Measurements from ENCODE around the gene ARHGEF18.
"Not testable (repeated sequence)": the region's sequence is repeated elsewhere in the genome, so short reads cannot be mapped to it uniquely, and the experiment has no call there.

ARHGEF18 gene

DNA sequence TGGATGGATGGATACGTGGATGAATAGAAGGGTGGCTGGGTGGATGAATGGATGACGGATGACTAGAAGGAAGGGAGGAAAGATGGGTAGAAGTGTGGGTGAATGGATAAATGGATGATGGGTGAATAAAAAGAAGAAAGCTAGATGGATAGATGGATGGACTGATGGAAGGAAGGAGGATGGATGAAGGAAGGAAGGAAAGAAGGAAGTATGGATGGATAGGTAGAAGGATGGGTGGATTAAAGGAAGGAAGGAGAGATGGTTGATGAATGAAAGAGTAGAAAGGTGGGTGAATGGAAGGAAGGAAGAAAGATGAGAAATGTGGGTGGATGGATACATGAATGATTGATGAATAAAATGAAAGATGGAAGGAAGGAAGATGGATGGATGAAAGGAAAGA lies 14.5 kb downstream of the ARHGEF18 start:
- H3K36me3 ChIP-seq (ENCODE audit: control insufficient read depth in 5 of 5, insufficient read depth in 5 of 5, low read length in 5 of 5) = peaks cover 0 to 2% (median 0%) of the 10 kb centered on the region in 5 donors
- H3K4me3 ChIP-seq (ENCODE audit: low read depth in 1 of 5, low read length in 5 of 5) = no peak overlapping the region
- no peaks in the 10 kb centered on the region for H3K4me1 ChIP-seq (ENCODE audit: control insufficient read depth in 5 of 5, insufficient read depth in 5 of 5, low read length in 5 of 5)
- no peaks in the 10 kb centered on the region for H3K27me3 ChIP-seq (ENCODE audit: control insufficient read depth in 5 of 5, insufficient read depth in 4 of 5, low read length in 5 of 5)
- no peak overlapping the region for H3K9ac ChIP-seq (ENCODE audit: low read length in 5 of 5)
- H3K9me3 ChIP-seq (ENCODE audit: control insufficient read depth in 5 of 5, low read length in 5 of 5) = no peaks in the 10 kb centered on the region
- H3K27ac ChIP-seq (ENCODE audit: low read depth, low read length) = no peak overlapping the region

DNA sequence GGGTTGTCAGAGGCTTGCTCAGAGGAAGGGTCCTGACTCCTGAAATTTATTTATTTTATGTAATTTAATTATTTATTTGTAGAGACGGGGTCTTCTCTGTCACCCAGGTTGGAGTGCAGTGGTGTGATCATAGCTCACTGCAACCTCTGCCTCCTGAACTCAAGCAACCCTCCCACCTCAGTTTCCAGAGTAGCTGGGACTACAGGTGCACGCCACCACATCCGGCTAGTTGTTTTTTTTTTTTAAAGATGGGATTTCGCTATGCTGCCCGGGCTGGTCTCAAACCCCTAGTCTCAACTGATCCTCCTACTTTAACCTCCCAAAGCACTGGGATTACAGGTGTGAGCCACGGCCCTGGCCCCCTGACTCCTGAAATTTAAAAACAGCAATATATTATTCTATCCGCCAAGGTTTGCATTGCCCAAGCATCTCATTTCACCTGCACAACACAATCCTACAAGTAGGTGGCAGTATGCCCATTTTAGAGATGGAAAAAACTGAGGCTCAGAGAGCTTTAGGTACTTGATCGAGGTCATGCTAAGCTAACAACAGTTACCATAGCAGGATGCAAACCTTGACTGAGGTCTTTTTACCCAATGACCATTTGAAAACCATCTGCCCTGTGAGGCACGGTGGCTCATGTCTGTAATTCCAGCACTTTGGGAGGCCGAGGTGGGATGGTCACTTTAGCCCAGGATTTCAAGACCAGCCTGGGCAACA lies 18.1 kb downstream of the ARHGEF18 start:
- Histone ChIP-seq H3K4me3 (ENCODE audit: low read depth in 1 of 5, low read length in 5 of 5) (no peak overlapping the region), H3K9ac (ENCODE audit: low read length in 5 of 5) (no peak overlapping the region), H3K27ac (ENCODE audit: low read depth, low read length) (no peak overlapping the region), H3K4me1 (ENCODE audit: control insufficient read depth in 5 of 5, insufficient read depth in 5 of 5, low read length in 5 of 5) (no peaks in the 10 kb centered on the region), H3K9me3 (ENCODE audit: control insufficient read depth in 5 of 5, low read length in 5 of 5) (no peaks in the 10 kb centered on the region), H3K27me3 (ENCODE audit: control insufficient read depth in 5 of 5, insufficient read depth in 4 of 5, low read length in 5 of 5) (peaks cover 0 to 3% (median 0%) of the 10 kb centered on the region in 5 donors), H3K36me3 (ENCODE audit: control insufficient read depth in 5 of 5, insufficient read depth in 5 of 5, low read length in 5 of 5) (peaks cover 0 to 2% (median 0%) of the 10 kb centered on the region in 5 donors)

DNA sequence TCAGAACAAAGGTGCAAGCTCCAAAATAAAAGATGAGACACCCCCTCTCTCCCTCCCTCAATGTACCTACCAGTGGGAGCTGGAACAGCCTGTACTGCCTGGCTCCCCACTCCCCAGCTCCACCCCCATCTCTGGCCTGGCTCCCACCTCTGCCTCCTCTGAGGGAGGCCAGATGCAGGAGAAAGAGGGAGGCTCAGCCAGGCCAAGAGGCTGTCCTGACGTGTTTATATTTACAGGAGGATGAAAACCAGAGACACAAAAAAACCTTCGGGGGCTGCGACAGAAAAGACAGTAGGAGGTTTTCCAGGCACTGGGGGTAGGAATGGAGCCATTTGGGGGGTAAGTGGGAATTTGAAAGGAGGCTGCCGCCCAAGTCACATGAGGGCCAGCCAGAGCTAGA lies 19.7 kb downstream of the ARHGEF18 start:
- peaks cover 0 to 3% (median 0%) of the 10 kb centered on the region in 5 donors for H3K27me3 ChIP-seq (ENCODE audit: control insufficient read depth in 5 of 5, insufficient read depth in 4 of 5, low read length in 5 of 5)
- no peak overlapping the region for H3K4me3 ChIP-seq (ENCODE audit: low read depth in 1 of 5, low read length in 5 of 5)
- no peaks in the 10 kb centered on the region for H3K9me3 ChIP-seq (ENCODE audit: control insufficient read depth in 5 of 5, low read length in 5 of 5)
- H3K36me3 ChIP-seq (ENCODE audit: control insufficient read depth in 5 of 5, insufficient read depth in 5 of 5, low read length in 5 of 5) = peaks cover 0 to 2% (median 0%) of the 10 kb centered on the region in 5 donors
- H3K27ac ChIP-seq (ENCODE audit: low read depth, low read length) = peak overlapping the region; percentile 37
- H3K9ac ChIP-seq (ENCODE audit: low read length in 5 of 5) = no peak overlapping the region
- H3K4me1 ChIP-seq (ENCODE audit: control insufficient read depth in 5 of 5, insufficient read depth in 5 of 5, low read length in 5 of 5) = no peaks in the 10 kb centered on the region

DNA sequence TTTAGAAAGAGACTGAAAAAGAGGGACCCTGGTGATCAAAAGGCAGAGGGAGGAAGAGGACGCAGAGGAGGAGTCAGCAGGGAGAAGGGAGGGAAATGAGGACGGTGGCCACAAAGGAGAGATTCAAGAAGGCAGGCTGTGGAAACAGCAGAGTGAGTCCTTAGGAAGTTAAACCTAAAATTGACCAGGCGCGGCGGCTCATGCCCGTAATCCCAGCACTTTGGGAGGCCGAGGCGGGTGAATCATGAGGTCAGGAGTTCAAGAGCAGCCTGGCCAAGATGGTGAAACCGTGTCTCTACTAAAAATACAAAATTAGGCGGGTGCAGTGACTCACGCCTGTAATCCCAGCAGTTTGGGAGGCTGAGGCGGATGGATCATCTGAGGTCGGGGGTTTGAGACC lies 20.1 kb downstream of the ARHGEF18 start:
- H3K4me3 ChIP-seq (ENCODE audit: low read depth in 1 of 5, low read length in 5 of 5); H3K9me3 ChIP-seq (ENCODE audit: control insufficient read depth in 5 of 5, low read length in 5 of 5); H3K36me3 ChIP-seq (ENCODE audit: control insufficient read depth in 5 of 5, insufficient read depth in 5 of 5, low read length in 5 of 5); H3K4me1 ChIP-seq (ENCODE audit: control insufficient read depth in 5 of 5, insufficient read depth in 5 of 5, low read length in 5 of 5); H3K9ac ChIP-seq (ENCODE audit: low read length in 5 of 5); H3K27me3 ChIP-seq (ENCODE audit: control insufficient read depth in 5 of 5, insufficient read depth in 4 of 5, low read length in 5 of 5): not testable (repeated sequence)
- peak overlapping the region; percentile 37 for H3K27ac ChIP-seq (ENCODE audit: low read depth, low read length)

DNA sequence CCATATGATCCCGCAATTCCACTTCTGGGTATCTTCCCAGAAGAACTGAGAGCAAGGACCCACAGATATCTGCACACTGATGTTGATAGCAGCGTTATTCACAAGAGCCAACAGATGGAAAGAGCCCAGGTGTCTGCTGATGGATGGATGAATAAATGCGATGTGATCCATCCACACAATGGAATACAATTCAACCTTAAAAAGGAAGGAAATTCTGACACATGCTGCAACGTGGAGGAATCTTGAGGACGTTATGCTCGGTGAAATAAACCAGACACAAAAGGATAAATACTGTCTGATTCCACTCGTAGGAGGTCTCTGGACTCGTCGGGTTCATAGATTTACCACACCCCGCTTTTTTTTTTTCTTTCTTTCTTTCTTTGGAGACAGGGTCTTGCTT lies 21.8 kb downstream of the ARHGEF18 start:
- no peaks in the 10 kb centered on the region for H3K36me3 ChIP-seq (ENCODE audit: control insufficient read depth in 5 of 5, insufficient read depth in 5 of 5, low read length in 5 of 5)
- no peak overlapping the region for H3K9ac ChIP-seq (ENCODE audit: low read length in 5 of 5)
- H3K9me3 ChIP-seq (ENCODE audit: control insufficient read depth in 5 of 5, low read length in 5 of 5) = no peaks in the 10 kb centered on the region
- no peak overlapping the region for H3K4me3 ChIP-seq (ENCODE audit: low read depth in 1 of 5, low read length in 5 of 5)
- peaks cover 0 to 3% (median 0%) of the 10 kb centered on the region in 5 donors for H3K27me3 ChIP-seq (ENCODE audit: control insufficient read depth in 5 of 5, insufficient read depth in 4 of 5, low read length in 5 of 5)
- H3K27ac ChIP-seq (ENCODE audit: low read depth, low read length) = no peak overlapping the region
- H3K4me1 ChIP-seq (ENCODE audit: control insufficient read depth in 5 of 5, insufficient read depth in 5 of 5, low read length in 5 of 5) = no peaks in the 10 kb centered on the region

DNA sequence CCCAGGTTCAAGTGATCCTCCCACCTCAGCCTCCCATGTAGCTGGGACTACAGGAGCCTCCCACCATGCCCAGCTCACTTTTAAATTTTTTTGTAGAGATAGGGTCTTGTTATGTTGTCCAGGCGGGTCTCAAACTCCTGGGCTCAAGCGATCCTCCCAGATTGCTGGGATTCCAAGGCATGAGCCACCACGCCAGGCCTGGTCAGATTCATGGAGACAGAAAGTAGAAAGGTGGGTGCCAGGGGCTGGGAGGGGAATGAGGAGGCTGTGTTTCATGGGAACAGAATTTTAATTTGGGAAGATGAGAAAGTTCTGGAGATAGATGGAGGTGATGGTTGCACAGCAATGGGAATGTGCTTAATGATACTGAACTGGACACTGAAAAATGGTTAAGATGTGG lies 22.3 kb downstream of the ARHGEF18 start:
- H3K27me3 ChIP-seq (ENCODE audit: control insufficient read depth in 5 of 5, insufficient read depth in 4 of 5, low read length in 5 of 5) = peaks cover 0 to 3% (median 0%) of the 10 kb centered on the region in 5 donors
- H3K36me3 ChIP-seq (ENCODE audit: control insufficient read depth in 5 of 5, insufficient read depth in 5 of 5, low read length in 5 of 5) = no peaks in the 10 kb centered on the region
- H3K4me1 ChIP-seq (ENCODE audit: control insufficient read depth in 5 of 5, insufficient read depth in 5 of 5, low read length in 5 of 5) = no peaks in the 10 kb centered on the region
- H3K4me3 ChIP-seq (ENCODE audit: low read depth in 1 of 5, low read length in 5 of 5) = no peak overlapping the region
- H3K27ac ChIP-seq (ENCODE audit: low read depth, low read length) = no peak overlapping the region
- H3K9me3 ChIP-seq (ENCODE audit: control insufficient read depth in 5 of 5, low read length in 5 of 5) = no peaks in the 10 kb centered on the region
- no peak overlapping the region for H3K9ac ChIP-seq (ENCODE audit: low read length in 5 of 5)

DNA sequence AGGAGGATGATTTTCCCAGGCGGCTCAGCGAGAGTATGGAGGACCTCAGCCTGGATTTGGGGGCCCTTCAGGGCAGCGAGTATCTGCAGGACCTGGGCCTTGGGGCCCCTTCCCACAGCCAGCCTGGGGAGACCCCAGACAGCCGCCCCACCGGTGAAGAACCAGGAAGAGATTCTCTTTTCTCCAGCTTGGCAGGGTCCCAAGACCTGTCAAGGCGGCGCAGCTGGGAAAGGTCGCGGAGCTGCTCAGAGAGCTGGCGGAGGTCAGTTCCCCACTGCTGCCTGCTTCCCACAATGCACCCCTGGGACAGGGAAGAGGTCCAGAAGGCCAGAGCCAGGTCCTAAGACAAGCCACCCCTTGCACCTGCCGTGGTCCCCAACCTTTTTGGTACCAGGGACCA lies 24.1 kb downstream of the ARHGEF18 start:
- Histone ChIP-seq H3K4me1 (ENCODE audit: control insufficient read depth in 5 of 5, insufficient read depth in 5 of 5, low read length in 5 of 5) (no peaks in the 10 kb centered on the region), H3K4me3 (ENCODE audit: low read depth in 1 of 5, low read length in 5 of 5) (no peak overlapping the region), H3K9me3 (ENCODE audit: control insufficient read depth in 5 of 5, low read length in 5 of 5) (no peaks in the 10 kb centered on the region), H3K27me3 (ENCODE audit: control insufficient read depth in 5 of 5, insufficient read depth in 4 of 5, low read length in 5 of 5) (peaks cover 0 to 3% (median 0%) of the 10 kb centered on the region in 5 donors), H3K36me3 (ENCODE audit: control insufficient read depth in 5 of 5, insufficient read depth in 5 of 5, low read length in 5 of 5) (no peaks in the 10 kb centered on the region), H3K9ac (ENCODE audit: low read length in 5 of 5) (no peak overlapping the region), H3K27ac (ENCODE audit: low read depth, low read length) (no peak overlapping the region)

DNA sequence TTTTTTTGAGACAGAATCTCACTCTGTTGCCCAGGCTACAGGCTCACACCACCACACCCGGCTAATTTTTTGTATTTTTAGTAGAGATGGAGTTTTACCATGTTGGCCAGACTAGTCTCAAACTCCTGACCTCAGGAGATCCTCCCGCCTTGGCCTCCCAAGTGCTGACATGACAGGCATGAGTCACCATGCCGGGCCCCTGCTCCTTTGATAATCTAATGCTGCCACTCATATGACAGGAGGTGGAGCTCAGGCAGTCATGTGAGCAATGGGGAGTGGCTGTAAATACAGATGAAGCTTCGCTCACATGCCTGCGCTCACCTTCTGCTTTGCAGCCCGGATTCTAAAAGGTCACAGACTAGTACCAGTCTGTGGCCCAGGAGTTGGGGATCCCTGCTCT lies 25.1 kb downstream of the ARHGEF18 start:
- H3K4me1 ChIP-seq (ENCODE audit: control insufficient read depth in 5 of 5, insufficient read depth in 5 of 5, low read length in 5 of 5) = no peaks in the 10 kb centered on the region
- H3K9ac ChIP-seq (ENCODE audit: low read length in 5 of 5) = no peak overlapping the region
- no peaks in the 10 kb centered on the region for H3K36me3 ChIP-seq (ENCODE audit: control insufficient read depth in 5 of 5, insufficient read depth in 5 of 5, low read length in 5 of 5)
- H3K4me3 ChIP-seq (ENCODE audit: low read depth in 1 of 5, low read length in 5 of 5) = no peak overlapping the region
- H3K27ac ChIP-seq (ENCODE audit: low read depth, low read length) = no peak overlapping the region
- no peaks in the 10 kb centered on the region for H3K27me3 ChIP-seq (ENCODE audit: control insufficient read depth in 5 of 5, insufficient read depth in 4 of 5, low read length in 5 of 5)
- no peaks in the 10 kb centered on the region for H3K9me3 ChIP-seq (ENCODE audit: control insufficient read depth in 5 of 5, low read length in 5 of 5)

DNA sequence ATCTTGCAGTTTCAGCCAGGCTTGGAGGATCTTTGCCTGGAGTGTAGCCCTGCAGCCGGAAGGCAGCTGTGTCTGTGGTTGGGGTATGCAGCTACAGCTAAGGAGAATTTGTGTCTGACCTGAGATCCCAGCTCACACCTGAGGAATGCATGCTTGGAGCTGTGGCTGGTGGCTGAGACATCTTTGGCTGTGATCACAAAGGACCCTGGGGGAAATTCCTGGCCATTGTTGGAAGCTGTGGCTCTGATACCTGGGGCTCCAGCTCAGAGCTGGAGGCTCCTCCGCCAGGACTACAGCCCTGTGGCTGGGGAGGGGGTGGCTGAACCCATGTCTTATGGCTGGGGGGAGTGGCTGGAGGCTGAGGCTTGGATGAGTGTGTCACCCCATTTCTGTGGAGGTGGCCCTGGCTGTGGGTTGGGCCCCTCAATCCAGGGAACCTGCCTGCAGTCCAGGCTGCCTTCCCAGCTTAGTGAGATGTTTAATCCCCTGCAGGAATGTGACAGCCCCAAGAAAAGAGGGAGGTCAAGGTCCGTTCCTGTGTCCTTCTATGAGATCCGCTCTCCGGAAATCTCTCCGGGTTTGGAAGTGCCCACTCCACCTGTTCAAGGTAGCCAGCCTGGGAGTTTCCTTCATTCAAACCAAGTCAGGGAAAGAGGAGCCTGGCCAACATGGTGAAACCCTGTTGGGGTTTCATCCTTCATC lies 27.6 kb downstream of the ARHGEF18 start:
- Histone ChIP-seq H3K27me3 (ENCODE audit: control insufficient read depth in 5 of 5, insufficient read depth in 4 of 5, low read length in 5 of 5) (no peaks in the 10 kb centered on the region), H3K4me3 (ENCODE audit: low read depth in 1 of 5, low read length in 5 of 5) (no peak overlapping the region), H3K9me3 (ENCODE audit: control insufficient read depth in 5 of 5, low read length in 5 of 5) (no peaks in the 10 kb centered on the region), H3K9ac (ENCODE audit: low read length in 5 of 5) (no peak overlapping the region), H3K36me3 (ENCODE audit: control insufficient read depth in 5 of 5, insufficient read depth in 5 of 5, low read length in 5 of 5) (no peaks in the 10 kb centered on the region), H3K27ac (ENCODE audit: low read depth, low read length) (no peak overlapping the region), H3K4me1 (ENCODE audit: control insufficient read depth in 5 of 5, insufficient read depth in 5 of 5, low read length in 5 of 5) (no peaks in the 10 kb centered on the region)

DNA sequence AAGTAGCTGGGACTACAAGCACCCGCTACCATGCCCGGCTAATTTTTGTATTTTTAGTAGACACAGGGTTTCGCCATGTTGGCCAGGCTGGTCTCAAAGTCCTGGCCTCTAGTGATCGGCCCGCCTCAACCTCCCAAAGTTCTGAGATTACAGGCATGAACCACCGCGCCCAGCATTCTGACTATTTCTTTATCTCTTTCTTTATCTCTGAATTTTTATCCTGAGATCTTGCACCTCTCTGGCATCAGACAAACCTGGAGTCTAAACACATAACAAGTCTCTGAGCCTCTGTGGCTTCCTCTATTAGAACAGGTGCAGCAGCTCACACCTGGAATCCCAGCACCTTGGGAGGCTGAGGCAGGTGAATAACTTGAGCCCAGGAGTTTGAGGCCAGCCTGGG lies 28.5 kb downstream of the ARHGEF18 start:
- Histone ChIP-seq H3K9ac (ENCODE audit: low read length in 5 of 5) (no peak overlapping the region), H3K4me3 (ENCODE audit: low read depth in 1 of 5, low read length in 5 of 5) (no peak overlapping the region), H3K27me3 (ENCODE audit: control insufficient read depth in 5 of 5, insufficient read depth in 4 of 5, low read length in 5 of 5) (no peaks in the 10 kb centered on the region), H3K9me3 (ENCODE audit: control insufficient read depth in 5 of 5, low read length in 5 of 5) (no peaks in the 10 kb centered on the region), H3K36me3 (ENCODE audit: control insufficient read depth in 5 of 5, insufficient read depth in 5 of 5, low read length in 5 of 5) (no peaks in the 10 kb centered on the region), H3K4me1 (ENCODE audit: control insufficient read depth in 5 of 5, insufficient read depth in 5 of 5, low read length in 5 of 5) (no peaks in the 10 kb centered on the region), H3K27ac (ENCODE audit: low read depth, low read length) (no peak overlapping the region)
